ENCODE measurements around the gene C3orf20. TPM values are rescaled to one million over a fixed set of nuclear protein-coding genes. Genes with fewer than 3 reads are reported as not detected.

The C3orf20 gene
- total RNA-seq, 3 donors from 2014 or later: 0.15 to 0.16 TPM; not detected in 1

- Histone ChIP-seq H3K9me3 (no peaks in the 10 kb centered on the region), H3K4me3 (no peak overlapping the region), H3K27ac (no peak overlapping the region), H3K36me3 (no peaks in the 10 kb centered on the region), H3K4me1 (no peaks in the 10 kb centered on the region), H3K27me3 (no peaks in the 10 kb centered on the region)
- TF ChIP-seq CTCF (IDR thresholded peaks at IDR 0.05) (no peak), POLR2A (IDR thresholded peaks at IDR 0.05) (no peak), POLR2AphosphoS5 (IDR thresholded peaks at IDR 0.05) (no peak)
- intact Hi-C loops (cut with DNase I; ENCODE audit: low total_unique reads): no loop called here
- DNase-seq (ENCODE audit: low spot score in 2 of 2): no peak
Measured at GRCh38 chr3:14765060-14765400, 90.1 kb downstream of the C3orf20 start.

- H3K27ac ChIP-seq: no peak overlapping the region
- intact Hi-C loops (cut with DNase I; ENCODE audit: low total_unique reads): no loop called here
- H3K4me3 ChIP-seq: no peak overlapping the region
- DNase-seq (ENCODE audit: low spot score in 2 of 2): no peak
- no peaks in the 10 kb centered on the region for H3K27me3 ChIP-seq
- H3K4me1 ChIP-seq: no peaks in the 10 kb centered on the region
- TF ChIP-seq POLR2A (IDR thresholded peaks at IDR 0.05) (no peak), CTCF (IDR thresholded peaks at IDR 0.05) (no peak)
- no peaks in the 10 kb centered on the region for H3K36me3 ChIP-seq
- no peaks in the 10 kb centered on the region for H3K9me3 ChIP-seq
Measured at GRCh38 chr3:14765576-14766427, 90.9 kb downstream of the C3orf20 start.

GRCh38 chr3:14766428-14767244 is 91.7 kb downstream of the C3orf20 start:
- Histone ChIP-seq H3K4me3 (no peak overlapping the region), H3K4me1 (no peaks in the 10 kb centered on the region), H3K27ac (no peak overlapping the region), H3K27me3 (no peaks in the 10 kb centered on the region), H3K9me3 (no peaks in the 10 kb centered on the region), H3K36me3 (no peaks in the 10 kb centered on the region)
- DNase-seq (ENCODE audit: low spot score in 2 of 2): no peak
- intact Hi-C loops (cut with DNase I; ENCODE audit: low total_unique reads): no loop called here
- no peak for TF ChIP-seq POLR2AphosphoS5 (IDR thresholded peaks at IDR 0.05)
- no peak for TF ChIP-seq POLR2A (IDR thresholded peaks at IDR 0.05)
- no peak for TF ChIP-seq CTCF (IDR thresholded peaks at IDR 0.05)

- Histone ChIP-seq H3K27me3 (no peaks in the 10 kb centered on the region), H3K4me3 (no peak overlapping the region), H3K36me3 (no peaks in the 10 kb centered on the region), H3K27ac (no peak overlapping the region), H3K4me1 (no peaks in the 10 kb centered on the region), H3K9me3 (no peaks in the 10 kb centered on the region)
- DNase-seq (ENCODE audit: low spot score in 2 of 2): no peak
- intact Hi-C loops (cut with DNase I; ENCODE audit: low total_unique reads): no loop called here
- no peak for TF ChIP-seq CTCF (IDR thresholded peaks at IDR 0.05)
- TF ChIP-seq POLR2A (IDR thresholded peaks at IDR 0.05): no peak
- TF ChIP-seq POLR2AphosphoS5 (IDR thresholded peaks at IDR 0.05): no peak
Measured at GRCh38 chr3:14767245-14768051, 92.5 kb downstream of the C3orf20 start.
